ENCODE results near the gene NDUFB1.
A peak's percentile ranks its signal among the peaks of the same experiment; 100 is the strongest.

The NDUFB1 gene

GRCh38 chr14:92121207-92121669, 268 bp downstream of the NDUFB1 start:
- TF ChIP-seq CTCF (IDR thresholded peaks at IDR 0.05; ENCODE audit: insufficient read depth, low read depth, low read length, missing control alignments), result no peak
- DNase-seq (ENCODE audit: low read depth), result peak; percentile 59
- peak overlapping the region; percentile 69 for H3K4me3 ChIP-seq (ENCODE audit: low read depth, low read length)

- TF ChIP-seq CTCF (IDR thresholded peaks at IDR 0.05; ENCODE audit: insufficient read depth, low read depth, low read length, missing control alignments), result no peak
- no peak overlapping the region for H3K4me3 ChIP-seq (ENCODE audit: low read depth, low read length)
- DNase-seq (ENCODE audit: low read depth), result no peak
Measured at GRCh38 chr14:92109490-92109889, 12.0 kb downstream of the NDUFB1 start.

- H3K4me3 ChIP-seq (ENCODE audit: low read depth, low read length), result peak overlapping the region; percentile 27; the same call in 1 of the 2 replicates
- DNase-seq (ENCODE audit: low read depth), result peak; percentile 75
- no peak for TF ChIP-seq CTCF (IDR thresholded peaks at IDR 0.05; ENCODE audit: insufficient read depth, low read depth, low read length, missing control alignments)
Measured at GRCh38 chr14:92108345-92109254, 12.9 kb downstream of the NDUFB1 start.

GRCh38 chr14:92106143-92106926, 15.2 kb downstream of the NDUFB1 start, which contains the start of gene ATXN3:
Gene ATXN3 (minus strand): TSS chr14:92106582. CDS start chr14:92106552, 30 bp downstream.
- peak; percentile 99 for DNase-seq (ENCODE audit: low read depth)
- peak; percentile 88 for TF ChIP-seq CTCF (IDR thresholded peaks at IDR 0.05; ENCODE audit: insufficient read depth, low read depth, low read length, missing control alignments)
- H3K4me3 ChIP-seq (ENCODE audit: low read depth, low read length), result peak within 1 kb of the TSS; percentile 97

- peak overlapping the region; percentile 97 for H3K4me3 ChIP-seq (ENCODE audit: low read depth, low read length)
- DNase-seq (ENCODE audit: low read depth), result peak; percentile 35
- TF ChIP-seq CTCF (IDR thresholded peaks at IDR 0.05; ENCODE audit: insufficient read depth, low read depth, low read length, missing control alignments), result no peak
Measured at GRCh38 chr14:92105893-92106142, 15.7 kb downstream of the NDUFB1 start.

GRCh38 chr14:92105073-92105892, 16.2 kb downstream of the NDUFB1 start:
- H3K4me3 ChIP-seq (ENCODE audit: low read depth, low read length), result peak overlapping the region; percentile 97
- no peak for DNase-seq (ENCODE audit: low read depth)

More at GRCh38 chr14:92105073-92105892, 16.2 kb downstream of the NDUFB1 start:
- no peak for TF ChIP-seq CTCF (IDR thresholded peaks at IDR 0.05; ENCODE audit: insufficient read depth, low read depth, low read length, missing control alignments)
